Fibroblast of lung (primary cell): ENCODE data around the gene PRSS53. TPM values are rescaled to one million over a fixed set of nuclear protein-coding genes. Genes with fewer than 3 reads are reported as not detected.

ENCODE experiments used
- DNase-seq, 2 donors: peaks; one replicate each; pipeline versions ENCODE4 v3.0.0 to v3.0.0-alpha.2; 2010; ENCODE audit warnings: low read depth in 2 of 2
- H2AFZ ChIP-seq: 2 replicates; pipeline ENCODE4 v1.5.1; 2012; ENCODE audit warnings: low read length, control low read depth, inconsistent platforms
- H3K27ac ChIP-seq: 2 replicates; pipeline ENCODE4 v1.5.1; 2011; ENCODE audit warnings: low read length, control low read depth; ENCODE audit not compliant: insufficient read depth
- H3K27me3 ChIP-seq: 2 replicates; pipeline ENCODE4 v1.5.1; 2011; ENCODE audit warnings: mild to moderate bottlenecking, low read length; ENCODE audit not compliant: control insufficient read depth, insufficient read depth
- H3K36me3 ChIP-seq: 2 replicates; pipeline ENCODE4 v1.5.1; 2011; ENCODE audit warnings: low read length; ENCODE audit not compliant: control insufficient read depth, insufficient read depth
- H3K4me1 ChIP-seq: 2 replicates; pipeline ENCODE4 v1.5.1; 2011; ENCODE audit warnings: low read length; ENCODE audit not compliant: control insufficient read depth, insufficient read depth; ENCODE audit errors: extremely low read depth
- H3K4me2 ChIP-seq: 2 replicates; pipeline ENCODE4 v1.5.1; 2011; ENCODE audit warnings: low read length, control low read depth; ENCODE audit not compliant: insufficient read depth; ENCODE audit errors: extremely low read depth
- H3K4me3 ChIP-seq, 4 experiments: fragments of 200-600 bp in 1 of 4; sonication (generic) in 1 of 4; replicated peaks in 1 of 4; 2 replicates each; pipeline ENCODE4 v1.5.1; 2011 to 2016; ENCODE audit warnings: low read length in 4 of 4, low read depth in 3 of 4, mild to moderate bottlenecking in 3 of 4, control low read depth in 2 of 4, inconsistent platforms in 1 of 4, mixed read lengths in 1 of 4; ENCODE audit not compliant: insufficient read depth in 1 of 4; ENCODE audit errors: control extremely low read depth in 1 of 4
- H3K79me2 ChIP-seq: 2 replicates; pipeline ENCODE4 v1.5.1; 2012; ENCODE audit warnings: mild to moderate bottlenecking, low read length, inconsistent platforms; ENCODE audit not compliant: control insufficient read depth, insufficient read depth
- H3K9ac ChIP-seq: 2 replicates; pipeline ENCODE4 v1.5.1; 2011; ENCODE audit warnings: mild to moderate bottlenecking, low read length, control low read depth; ENCODE audit not compliant: insufficient read depth
- H3K9me3 ChIP-seq: 2 replicates; pipeline ENCODE4 v1.5.1; 2012; ENCODE audit warnings: low read depth, low read length; ENCODE audit not compliant: control insufficient read depth, insufficient read depth
- H4K20me1 ChIP-seq: 2 replicates; pipeline ENCODE4 v1.5.1; 2011; ENCODE audit warnings: low read length; ENCODE audit not compliant: control insufficient read depth, insufficient read depth; ENCODE audit errors: extremely low read depth
- CTCF ChIP-seq, 2 donors: IDR thresholded peaks in 1 of 2; conservative IDR thresholded peaks in 1 of 2; 1 replicate in 1 of 2; 2 replicates in 1 of 2; pipeline ENCODE4 v1.5.1; 2011 to 2012; ENCODE audit warnings: low read length in 2 of 2, control low read depth in 1 of 2, inconsistent platforms in 1 of 2, low read depth in 1 of 2, mild to moderate bottlenecking in 1 of 2
- EZH2 ChIP-seq: IDR thresholded peaks from 2 replicates; pipeline ENCODE4 v1.5.1; 2012; ENCODE audit warnings: low read length, control low read depth, mild to moderate bottlenecking; ENCODE audit errors: missing control alignments
- polyA plus RNA-seq, 2 donors: library from polyadenylated mRNA; depleted of rRNA in 1 of 2; stranded (reverse) in 1 of 2; unstranded in 1 of 2; fragments of >200 nt; gene quantifications; 2 replicates each; pipeline ENCODE4 v1.2.1, GENCODE V29; 2011 to 2012; ENCODE audit warnings: missing spikeins in 1 of 2
- total RNA-seq: library from RNA; depleted of rRNA; stranded (reverse); fragments of >200 nt; gene quantifications from 2 replicates; pipeline ENCODE4 v1.2.1, GENCODE V29; 2014

Gene PRSS53
- total and polyA plus RNA-seq, 2 donors (not counting 1 experiment from before 2014, with no cell fraction given) = 0.78 to 1.7 TPM

GRCh38 chr16:31080756-31081419 lies 7.9 kb downstream of the PRSS53 start:
- Histone ChIP-seq H3K9ac (no peak overlapping the region), H3K9me3 (no peaks in the 10 kb centered on the region), H3K4me2 (no peak overlapping the region), H2AFZ (no peak overlapping the region), H3K4me1 (no peaks in the 10 kb centered on the region), H3K36me3 (peaks cover 43% of the 10 kb centered on the region), H4K20me1 (no peaks in the 10 kb centered on the region), H3K27ac (no peak overlapping the region), H3K79me2 (peaks cover 28% of the 10 kb centered on the region), H3K4me3 (no peak overlapping the region), H3K27me3 (no peaks in the 10 kb centered on the region)
- TF ChIP-seq CTCF (conservative IDR thresholded peaks at IDR 0.05 in 1 of 2, IDR thresholded peaks at IDR 0.05 in 1 of 2; ENCODE audit: low read depth in 1 of 2, low read length in 2 of 2) = no peak
- no peak for TF ChIP-seq EZH2
- no peak for DNase-seq

- Histone ChIP-seq H3K36me3 (peaks cover 43% of the 10 kb centered on the region), H3K9me3 (no peaks in the 10 kb centered on the region), H3K79me2 (peaks cover 34% of the 10 kb centered on the region), H3K9ac (no peak overlapping the region), H3K4me3 (no peak overlapping the region), H3K27me3 (no peaks in the 10 kb centered on the region), H4K20me1 (no peaks in the 10 kb centered on the region), H3K4me1 (no peaks in the 10 kb centered on the region), H3K27ac (no peak overlapping the region), H2AFZ (no peak overlapping the region), H3K4me2 (no peak overlapping the region)
- DNase-seq = no peak
- no peak for TF ChIP-seq EZH2
- TF ChIP-seq CTCF (conservative IDR thresholded peaks at IDR 0.05 in 1 of 2, IDR thresholded peaks at IDR 0.05 in 1 of 2; ENCODE audit: low read depth in 1 of 2, low read length in 2 of 2) = no peak
Observed at GRCh38 chr16:31080035-31080629, 8.6 kb downstream of the PRSS53 start.

- no peak for DNase-seq
Observed at GRCh38 chr16:31079342-31079944, 9.3 kb downstream of the PRSS53 start.

More at GRCh38 chr16:31079342-31079944, 9.3 kb downstream of the PRSS53 start:
- Histone ChIP-seq H3K36me3 (peaks cover 39% of the 10 kb centered on the region), H4K20me1 (no peaks in the 10 kb centered on the region), H3K9me3 (no peaks in the 10 kb centered on the region), H3K27ac (no peak overlapping the region), H2AFZ (no peak overlapping the region), H3K79me2 (peaks cover 41% of the 10 kb centered on the region), H3K4me2 (no peak overlapping the region), H3K4me3 (no peak overlapping the region), H3K4me1 (no peaks in the 10 kb centered on the region), H3K9ac (no peak overlapping the region), H3K27me3 (no peaks in the 10 kb centered on the region)
- TF ChIP-seq CTCF (conservative IDR thresholded peaks at IDR 0.05 in 1 of 2, IDR thresholded peaks at IDR 0.05 in 1 of 2; ENCODE audit: low read depth in 1 of 2, low read length in 2 of 2) (no peak), EZH2 (no peak)
